Liver (tissue), 9 donors: ENCODE data around the gene NKD2. TPM values are rescaled to one million over a fixed set of nuclear protein-coding genes. Genes with fewer than 3 reads are reported as not detected.

Source experiments
- DNase-seq: peaks from one replicate; pipeline ENCODE4 v3.0.0-alpha.2; 2017; ENCODE audit warnings: low spot score
- H3K27ac ChIP-seq, 2 donors: one replicate each; pipeline ENCODE4 v1.7.0; 2013; ENCODE audit warnings: inconsistent platforms in 2 of 2, low read length in 2 of 2, control low read depth in 1 of 2, low read depth in 1 of 2, mild to moderate bottlenecking in 1 of 2
- H3K27me3 ChIP-seq, 4 donors: one replicate each; pipeline versions ENCODE4 v1.6.1 to v1.7.0; 2013; ENCODE audit warnings: low read length in 3 of 4, inconsistent platforms in 1 of 4, mild to moderate bottlenecking in 1 of 4, moderate library complexity in 1 of 4; ENCODE audit not compliant: control insufficient read depth in 4 of 4, insufficient read depth in 4 of 4
- H3K36me3 ChIP-seq, 4 donors: one replicate each; pipeline versions ENCODE4 v1.6.1 to v1.7.0; 2013; ENCODE audit warnings: low read length in 3 of 4, mild to moderate bottlenecking in 3 of 4, low read depth in 1 of 4, moderate library complexity in 1 of 4; ENCODE audit not compliant: control insufficient read depth in 4 of 4, insufficient read depth in 3 of 4
- H3K4me1 ChIP-seq, 4 donors: one replicate each; pipeline versions ENCODE4 v1.6.1 to v1.7.0; 2013; ENCODE audit warnings: low read length in 3 of 4, mild to moderate bottlenecking in 3 of 4, moderate library complexity in 1 of 4; ENCODE audit not compliant: control insufficient read depth in 4 of 4, insufficient read depth in 4 of 4
- H3K4me3 ChIP-seq, 3 donors: one replicate each; pipeline versions ENCODE4 v1.6.1 to v1.7.0; 2013; ENCODE audit warnings: low read length in 3 of 3, control low read depth in 1 of 3, low read depth in 1 of 3, mild to moderate bottlenecking in 1 of 3
- H3K9ac ChIP-seq, 2 donors: one replicate each; pipeline ENCODE4 v1.7.0; 2013; ENCODE audit warnings: low read length in 2 of 2, mild to moderate bottlenecking in 2 of 2, moderate library complexity in 2 of 2, control low read depth in 1 of 2, low read depth in 1 of 2
- H3K9me3 ChIP-seq, 4 donors: one replicate each; pipeline versions ENCODE4 v1.6.1 to v1.7.0; 2013; ENCODE audit warnings: low read length in 3 of 4; ENCODE audit not compliant: control insufficient read depth in 4 of 4
- EGR1 ChIP-seq, 2 donors: IDR thresholded peaks; 2 replicates each; pipeline ENCODE4 v1.6.1; 2016 to 2018; ENCODE audit warnings: antibody characterized with exemption in 2 of 2, low read depth in 2 of 2
- FOXA2 ChIP-seq: IDR thresholded peaks from 2 replicates; pipeline ENCODE4 v1.6.1; 2016; ENCODE audit warnings: antibody characterized with exemption
- GABPA ChIP-seq, 2 donors: IDR thresholded peaks in 1 of 2; conservative IDR thresholded peaks in 1 of 2; 2 replicates each; pipeline ENCODE4 v1.6.1; 2016; ENCODE audit warnings: antibody characterized with exemption in 2 of 2, mild to moderate bottlenecking in 1 of 2, moderate library complexity in 1 of 2
- HNF4G ChIP-seq: IDR thresholded peaks from 2 replicates; pipeline ENCODE4 v1.6.1; 2016; ENCODE audit warnings: antibody characterized with exemption
- JUND ChIP-seq, 2 donors: IDR thresholded peaks; 2 replicates each; pipeline ENCODE4 v1.6.1; 2016; ENCODE audit warnings: antibody characterized with exemption in 2 of 2
- NR2F2 ChIP-seq: IDR thresholded peaks from 2 replicates; pipeline ENCODE4 v1.6.1; 2016; ENCODE audit warnings: antibody characterized with exemption
- RAD21 ChIP-seq, 2 donors: IDR thresholded peaks; 2 replicates each; pipeline ENCODE4 v1.6.1; 2016; ENCODE audit warnings: antibody characterized with exemption in 2 of 2, mild to moderate bottlenecking in 2 of 2
- RXRA ChIP-seq, 2 donors: IDR thresholded peaks; 2 replicates each; pipeline ENCODE4 v1.6.1; 2017 to 2018; ENCODE audit warnings: antibody characterized with exemption in 2 of 2, mild to moderate bottlenecking in 1 of 2
- TAF1 ChIP-seq: conservative IDR thresholded peaks from 2 replicates; pipeline ENCODE4 v1.6.1; 2016; ENCODE audit warnings: antibody characterized with exemption, mild to moderate bottlenecking
- YY1 ChIP-seq: IDR thresholded peaks from 2 replicates; pipeline ENCODE4 v1.6.1; 2016; ENCODE audit warnings: antibody characterized with exemption, mild to moderate bottlenecking
- WGBS: extraction: QIAGEN DNeasy Blood & Tissue Kit; methylation state at CpG from one replicate; pipeline ENCODE4 v1.1.7; 2013; 5-methylcytosine and 5-hydroxymethylcytosine counted together
- polyA plus RNA-seq, 2 donors: library from polyadenylated mRNA; stranded (reverse) in 1 of 2; unstranded in 1 of 2; fragments of 200-250 nt in 1 of 2; fragments of >200 nt in 1 of 2; fragmentation: Nextera tagmentation in 1 of 2; extraction: Ambion mirVana in 1 of 2; gene quantifications; one replicate each; pipeline versions ENCODE4 v1.2.1 to v1.2.3, GENCODE V29; 2013 to 2015
- total RNA-seq, 2 donors: library from RNA; depleted of rRNA; stranded (reverse); fragments of >200 nt; gene quantifications; one replicate each; pipeline ENCODE4 v1.2.3, GENCODE V29; 2014
- TF ChIP-seq, protein P1 (sequence below): IDR thresholded peaks from 2 replicates; pipeline ENCODE4 v1.6.1; 2016; ENCODE audit warnings: antibody characterized with exemption
- TF ChIP-seq, protein P2 (sequence below): fragments of 150-350 bp; IDR thresholded peaks from 2 replicates; pipeline ENCODE4 v1.5.1; 2017; ENCODE audit warnings: improper control_type of control experiment, low read depth, low read length; ENCODE audit not compliant: missing input control
- TF ChIP-seq, protein P3 (sequence below): IDR thresholded peaks from 2 replicates; pipeline ENCODE4 v1.6.1; 2016; ENCODE audit warnings: antibody characterized with exemption
- TF ChIP-seq, protein P4 (sequence below): IDR thresholded peaks from 2 replicates; pipeline ENCODE4 v1.6.1; 2016; ENCODE audit warnings: antibody characterized with exemption
- TF ChIP-seq, protein P5 (sequence below): IDR thresholded peaks from 2 replicates; pipeline ENCODE4 v1.6.1; 2016; ENCODE audit warnings: antibody characterized with exemption, mild to moderate bottlenecking
- donor health status: healthy.
- donor health status: healthy.
- donor health status: healthy.
- donor health status: healthy.
- donor health status: healthy.

Gene NKD2
- total and polyA plus RNA-seq, 4 donors = 0.09 to 1.3 (median 0.42) TPM

DNA sequence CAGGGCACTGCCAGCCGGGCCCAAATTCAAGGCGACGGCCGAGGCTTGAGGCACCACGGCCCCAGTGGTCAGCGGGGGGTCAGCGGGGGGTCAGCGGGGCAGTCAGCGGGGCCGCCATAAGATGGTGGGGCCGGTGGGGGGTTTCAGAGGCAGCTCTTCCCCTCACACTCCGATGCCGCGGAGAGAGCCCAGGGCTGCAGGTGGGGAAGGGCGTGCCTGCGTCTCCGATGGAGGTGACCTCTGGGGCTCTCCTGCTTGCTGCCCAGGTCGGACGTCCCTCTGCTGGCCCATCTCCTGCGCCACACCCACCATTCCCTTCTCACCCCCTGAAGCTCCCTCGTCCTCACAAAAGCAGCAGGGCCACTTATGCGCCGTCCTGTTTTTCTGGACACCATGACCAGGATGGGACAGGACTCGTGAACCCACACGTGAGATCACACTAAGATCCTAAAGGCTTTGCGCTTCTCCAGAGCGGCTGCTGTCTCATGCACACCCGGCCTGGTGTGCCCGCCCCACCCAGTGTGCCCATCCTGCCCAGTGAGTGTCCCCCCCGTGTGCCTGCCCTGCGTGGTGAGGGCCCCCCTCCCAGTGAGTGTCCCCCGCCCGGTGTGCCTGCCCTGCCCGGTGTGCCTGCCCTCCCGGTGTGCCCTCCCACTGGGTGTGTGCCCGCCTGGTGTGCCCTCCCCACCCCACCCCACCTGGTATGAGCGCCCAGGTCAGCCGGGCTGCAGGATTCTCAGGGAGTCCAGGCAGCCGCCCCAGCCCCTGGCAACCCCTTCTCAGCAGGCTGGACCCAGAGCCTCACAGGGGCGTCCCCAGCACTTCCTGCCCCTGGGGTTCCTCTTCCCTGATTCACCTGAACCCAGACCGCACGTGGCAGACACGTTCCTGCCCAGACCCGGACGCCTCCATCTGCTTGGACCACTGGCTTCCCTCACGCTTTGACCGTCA is 48.7 kb upstream of the NKD2 start (continued):
- TF ChIP-seq RXRA (IDR thresholded peaks at IDR 0.05) (no peak), EGR1 (IDR thresholded peaks at IDR 0.05; ENCODE audit: low read depth in 2 of 2) (no peak), YY1 (no peak), GABPA (IDR thresholded peaks at IDR 0.05 in 1 of 2, conservative IDR thresholded peaks at IDR 0.05 in 1 of 2) (no peak), HNF4G (no peak)

DNA sequence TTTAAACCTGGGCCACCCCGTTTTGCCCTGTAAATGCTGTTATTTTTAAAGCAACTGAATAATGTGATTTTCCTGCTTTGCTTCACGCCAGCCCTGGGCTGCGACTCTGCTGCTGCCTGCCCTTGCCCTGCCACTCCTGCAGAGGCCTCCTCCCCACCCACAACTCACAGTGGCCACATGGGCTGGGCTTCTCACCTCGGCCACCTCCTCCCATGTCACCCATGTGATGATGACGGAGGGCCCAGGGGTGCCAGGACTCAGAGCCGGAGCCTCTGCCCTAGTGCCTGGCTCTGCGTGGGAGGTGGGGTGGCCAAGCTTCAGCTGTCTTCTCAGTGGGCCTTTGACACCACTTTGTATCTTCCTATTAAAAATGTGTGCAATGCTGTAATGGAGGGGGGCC is 48.1 kb upstream of the NKD2 start:
- 69% methylated on average over 7 of the region's 7 CpGs for WGBS
- H3K4me3 ChIP-seq = no peak overlapping the region
- H3K36me3 ChIP-seq = no peaks in the 10 kb centered on the region
- H3K9ac ChIP-seq = no peak overlapping the region
- H3K27me3 ChIP-seq = no peaks in the 10 kb centered on the region
- peak overlapping the region in 1 of 2 donors; percentile 46 for H3K27ac ChIP-seq
- TF ChIP-seq, protein P1, sequence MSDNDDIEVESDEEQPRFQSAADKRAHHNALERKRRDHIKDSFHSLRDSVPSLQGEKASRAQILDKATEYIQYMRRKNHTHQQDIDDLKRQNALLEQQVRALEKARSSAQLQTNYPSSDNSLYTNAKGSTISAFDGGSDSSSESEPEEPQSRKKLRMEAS = no peak
- TF ChIP-seq GABPA (IDR thresholded peaks at IDR 0.05 in 1 of 2, conservative IDR thresholded peaks at IDR 0.05 in 1 of 2) (no peak), RXRA (IDR thresholded peaks at IDR 0.05) (peak in 1 of 2 donors; percentile 46), RAD21 (IDR thresholded peaks at IDR 0.05) (no peak), HNF4G (no peak), EGR1 (IDR thresholded peaks at IDR 0.05; ENCODE audit: low read depth in 2 of 2) (peak in 1 of 2 donors; percentile 61)
- TF ChIP-seq, protein P2, sequence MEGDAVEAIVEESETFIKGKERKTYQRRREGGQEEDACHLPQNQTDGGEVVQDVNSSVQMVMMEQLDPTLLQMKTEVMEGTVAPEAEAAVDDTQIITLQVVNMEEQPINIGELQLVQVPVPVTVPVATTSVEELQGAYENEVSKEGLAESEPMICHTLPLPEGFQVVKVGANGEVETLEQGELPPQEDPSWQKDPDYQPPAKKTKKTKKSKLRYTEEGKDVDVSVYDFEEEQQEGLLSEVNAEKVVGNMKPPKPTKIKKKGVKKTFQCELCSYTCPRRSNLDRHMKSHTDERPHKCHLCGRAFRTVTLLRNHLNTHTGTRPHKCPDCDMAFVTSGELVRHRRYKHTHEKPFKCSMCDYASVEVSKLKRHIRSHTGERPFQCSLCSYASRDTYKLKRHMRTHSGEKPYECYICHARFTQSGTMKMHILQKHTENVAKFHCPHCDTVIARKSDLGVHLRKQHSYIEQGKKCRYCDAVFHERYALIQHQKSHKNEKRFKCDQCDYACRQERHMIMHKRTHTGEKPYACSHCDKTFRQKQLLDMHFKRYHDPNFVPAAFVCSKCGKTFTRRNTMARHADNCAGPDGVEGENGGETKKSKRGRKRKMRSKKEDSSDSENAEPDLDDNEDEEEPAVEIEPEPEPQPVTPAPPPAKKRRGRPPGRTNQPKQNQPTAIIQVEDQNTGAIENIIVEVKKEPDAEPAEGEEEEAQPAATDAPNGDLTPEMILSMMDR = no peak
- TF ChIP-seq, protein P3, sequence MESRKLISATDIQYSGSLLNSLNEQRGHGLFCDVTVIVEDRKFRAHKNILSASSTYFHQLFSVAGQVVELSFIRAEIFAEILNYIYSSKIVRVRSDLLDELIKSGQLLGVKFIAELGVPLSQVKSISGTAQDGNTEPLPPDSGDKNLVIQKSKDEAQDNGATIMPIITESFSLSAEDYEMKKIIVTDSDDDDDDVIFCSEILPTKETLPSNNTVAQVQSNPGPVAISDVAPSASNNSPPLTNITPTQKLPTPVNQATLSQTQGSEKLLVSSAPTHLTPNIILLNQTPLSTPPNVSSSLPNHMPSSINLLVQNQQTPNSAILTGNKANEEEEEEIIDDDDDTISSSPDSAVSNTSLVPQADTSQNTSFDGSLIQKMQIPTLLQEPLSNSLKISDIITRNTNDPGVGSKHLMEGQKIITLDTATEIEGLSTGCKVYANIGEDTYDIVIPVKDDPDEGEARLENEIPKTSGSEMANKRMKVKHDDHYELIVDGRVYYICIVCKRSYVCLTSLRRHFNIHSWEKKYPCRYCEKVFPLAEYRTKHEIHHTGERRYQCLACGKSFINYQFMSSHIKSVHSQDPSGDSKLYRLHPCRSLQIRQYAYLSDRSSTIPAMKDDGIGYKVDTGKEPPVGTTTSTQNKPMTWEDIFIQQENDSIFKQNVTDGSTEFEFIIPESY = no peak
- H3K4me1 ChIP-seq = peaks cover 0 to 19% (median 11%) of the 10 kb centered on the region in 4 donors
- DNase-seq = peak; percentile 27
- H3K9me3 ChIP-seq = no peaks in the 10 kb centered on the region

DNA sequence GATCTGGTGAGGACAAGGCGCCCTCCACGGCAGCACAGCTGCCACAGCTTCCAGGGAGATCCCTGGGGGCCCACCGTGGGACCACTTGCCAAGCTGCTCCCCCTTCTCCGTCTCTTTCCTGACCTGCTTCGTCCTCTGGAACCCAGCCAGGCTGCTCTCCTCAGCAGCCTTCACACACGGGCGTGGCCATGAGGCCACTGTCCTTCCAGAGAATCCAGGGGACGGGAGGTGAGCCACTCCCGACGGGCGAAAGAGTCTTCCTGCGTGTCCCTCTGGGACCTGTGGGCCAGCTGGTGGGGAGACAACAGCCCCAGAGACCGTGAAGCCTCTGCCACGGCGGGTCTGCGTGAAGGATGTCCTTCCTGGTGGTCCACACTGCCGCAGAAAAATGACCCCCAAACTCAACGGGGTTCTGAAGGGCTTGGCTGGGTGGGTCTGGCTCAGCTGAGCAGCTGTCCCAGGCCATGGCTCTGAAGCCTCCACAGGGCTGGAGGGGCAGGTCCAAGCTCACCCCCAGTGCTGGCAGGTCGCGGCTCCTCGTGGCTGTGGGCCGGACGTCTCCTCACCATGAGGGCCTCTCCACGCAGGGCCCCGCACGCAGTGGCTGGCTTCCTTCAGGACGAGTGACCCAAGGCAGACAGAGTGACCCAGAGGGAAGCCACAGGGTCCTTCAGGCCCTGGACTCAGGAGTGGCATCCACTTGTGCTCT is 47.4 kb upstream of the NKD2 start:
- Histone ChIP-seq H3K27ac (peak overlapping the region in 1 of 2 donors; percentile 46), H3K36me3 (no peaks in the 10 kb centered on the region), H3K4me3 (no peak overlapping the region), H3K9me3 (no peaks in the 10 kb centered on the region), H3K27me3 (no peaks in the 10 kb centered on the region), H3K4me1 (peaks cover 0 to 19% (median 11%) of the 10 kb centered on the region in 4 donors), H3K9ac (no peak overlapping the region)
- DNase-seq = no peak
- whole genome bisulfite sequencing = 84% methylated on average over 27 of the region's 27 CpGs
- no peak for TF ChIP-seq JUND (IDR thresholded peaks at IDR 0.05)
- no peak for TF ChIP-seq FOXA2
- no peak for TF ChIP-seq TAF1
- TF ChIP-seq, protein P4, sequence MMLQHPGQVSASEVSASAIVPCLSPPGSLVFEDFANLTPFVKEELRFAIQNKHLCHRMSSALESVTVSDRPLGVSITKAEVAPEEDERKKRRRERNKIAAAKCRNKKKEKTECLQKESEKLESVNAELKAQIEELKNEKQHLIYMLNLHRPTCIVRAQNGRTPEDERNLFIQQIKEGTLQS = no peak
- TF ChIP-seq NR2F2 = no peak
- TF ChIP-seq RAD21 (IDR thresholded peaks at IDR 0.05) = no peak
- TF ChIP-seq YY1 = no peak
- TF ChIP-seq, protein P2 = no peak
- TF ChIP-seq, protein P1 = no peak
- TF ChIP-seq EGR1 (IDR thresholded peaks at IDR 0.05; ENCODE audit: low read depth in 2 of 2) = no peak
- TF ChIP-seq, protein P5, sequence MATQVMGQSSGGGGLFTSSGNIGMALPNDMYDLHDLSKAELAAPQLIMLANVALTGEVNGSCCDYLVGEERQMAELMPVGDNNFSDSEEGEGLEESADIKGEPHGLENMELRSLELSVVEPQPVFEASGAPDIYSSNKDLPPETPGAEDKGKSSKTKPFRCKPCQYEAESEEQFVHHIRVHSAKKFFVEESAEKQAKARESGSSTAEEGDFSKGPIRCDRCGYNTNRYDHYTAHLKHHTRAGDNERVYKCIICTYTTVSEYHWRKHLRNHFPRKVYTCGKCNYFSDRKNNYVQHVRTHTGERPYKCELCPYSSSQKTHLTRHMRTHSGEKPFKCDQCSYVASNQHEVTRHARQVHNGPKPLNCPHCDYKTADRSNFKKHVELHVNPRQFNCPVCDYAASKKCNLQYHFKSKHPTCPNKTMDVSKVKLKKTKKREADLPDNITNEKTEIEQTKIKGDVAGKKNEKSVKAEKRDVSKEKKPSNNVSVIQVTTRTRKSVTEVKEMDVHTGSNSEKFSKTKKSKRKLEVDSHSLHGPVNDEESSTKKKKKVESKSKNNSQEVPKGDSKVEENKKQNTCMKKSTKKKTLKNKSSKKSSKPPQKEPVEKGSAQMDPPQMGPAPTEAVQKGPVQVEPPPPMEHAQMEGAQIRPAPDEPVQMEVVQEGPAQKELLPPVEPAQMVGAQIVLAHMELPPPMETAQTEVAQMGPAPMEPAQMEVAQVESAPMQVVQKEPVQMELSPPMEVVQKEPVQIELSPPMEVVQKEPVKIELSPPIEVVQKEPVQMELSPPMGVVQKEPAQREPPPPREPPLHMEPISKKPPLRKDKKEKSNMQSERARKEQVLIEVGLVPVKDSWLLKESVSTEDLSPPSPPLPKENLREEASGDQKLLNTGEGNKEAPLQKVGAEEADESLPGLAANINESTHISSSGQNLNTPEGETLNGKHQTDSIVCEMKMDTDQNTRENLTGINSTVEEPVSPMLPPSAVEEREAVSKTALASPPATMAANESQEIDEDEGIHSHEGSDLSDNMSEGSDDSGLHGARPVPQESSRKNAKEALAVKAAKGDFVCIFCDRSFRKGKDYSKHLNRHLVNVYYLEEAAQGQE = no peak
- TF ChIP-seq GABPA (IDR thresholded peaks at IDR 0.05 in 1 of 2, conservative IDR thresholded peaks at IDR 0.05 in 1 of 2) = no peak
